A549 treated with RU486 at 1 μM for 4 hours (cell line): Measurements from ENCODE around the gene WNT7A. TPM values are rescaled to one million over a fixed set of nuclear protein-coding genes. Genes with fewer than 3 reads are reported as not detected.

ENCODE experiments used
- total RNA-seq: library from RNA; stranded (reverse); fragments of 200-300 nt; extraction: Qiagen RNA extraction; gene quantifications from 5 replicates; pipeline ENCODE4 v1.2.3, GENCODE V29; 2022; ENCODE audit warnings: low read depth

The WNT7A gene
- 0.12 to 0.22 TPM (median 0.16 TPM) in 5 replicates for total RNA-seq

GRCh38 chr3:13879946-13880810 is at the start of gene WNT7A:
TSS of gene WNT7A (minus strand) at chr3:13880071. CDS start at chr3:13879816, 255 bp downstream.

Other genes starting within 250 kb of the WNT7A start
- 33.7 to 41.1 TPM (median 39.4 TPM) in 5 replicates for gene CHCHD4, start 244.8 kb upstream of the WNT7A start, total RNA-seq
- gene TMEM43, start 245.0 kb upstream of the WNT7A start, total RNA-seq: 63.9 to 82.9 TPM (median 79.2 TPM) in 5 replicates